Breast epithelium (tissue), 4 donors: ENCODE measurements around the gene ZNF835. TPM values are rescaled to one million over a fixed set of nuclear protein-coding genes. Genes with fewer than 3 reads are reported as not detected.
A peak's percentile ranks its signal among the peaks of the same experiment; 100 is the strongest.

Experiments used
- DNase-seq, 2 donors: peaks; one replicate each; pipeline ENCODE4 v3.0.0-alpha.2; 2019; ENCODE audit warnings: low spot score in 2 of 2
- H3K27ac ChIP-seq, 2 donors: fragments of 200-600 bp; sonication (generic) in 1 of 2; one replicate each; pipeline ENCODE4 v1.5.1; 2016 to 2019; ENCODE audit warnings: mild to moderate bottlenecking in 1 of 2
- H3K27me3 ChIP-seq, 2 donors: fragments of 200-600 bp; sonication (generic) in 1 of 2; one replicate each; pipeline versions ENCODE4 v1.5.1 to v1.6.0; 2017 to 2019; ENCODE audit warnings: control low read depth in 1 of 2, mild to moderate bottlenecking in 1 of 2
- H3K36me3 ChIP-seq: fragments of 200-600 bp; one replicate; pipeline ENCODE4 v1.5.1; 2019
- H3K4me1 ChIP-seq, 2 donors: fragments of 200-600 bp; sonication (generic); one replicate each; pipeline ENCODE4 v1.5.1; 2016 to 2019; ENCODE audit warnings: control low read depth in 1 of 2
- H3K4me3 ChIP-seq, 3 donors: fragments of 200-600 bp; sonication (generic); 1 replicate in 2 of 3; 2 replicates in 1 of 3; pipeline ENCODE4 v1.5.1; 2016 to 2019; ENCODE audit warnings: mild to moderate bottlenecking in 3 of 3, moderate library complexity in 2 of 3
- H3K9me3 ChIP-seq, 2 donors: fragments of 200-600 bp; sonication (generic) in 1 of 2; one replicate each; pipeline ENCODE4 v1.5.1; 2016 to 2019; ENCODE audit warnings: control low read depth in 1 of 2
- CTCF ChIP-seq, 3 donors: fragments of 450-650 bp; IDR thresholded peaks; one replicate each; pipeline ENCODE4 v1.5.1; 2016 to 2017; ENCODE audit warnings: antibody characterized with exemption in 3 of 3, mild to moderate bottlenecking in 3 of 3, moderate library complexity in 3 of 3
- POLR2A ChIP-seq: fragments of 450-650 bp; IDR thresholded peaks from one replicate; pipeline ENCODE4 v1.6.1; 2016; ENCODE audit warnings: antibody characterized with exemption, mild to moderate bottlenecking, moderate library complexity
- POLR2AphosphoS5 ChIP-seq, 3 donors: sonication (generic); formaldehyde crosslinking; IDR thresholded peaks; one replicate each; pipeline ENCODE4 v1.6.1; 2017; ENCODE audit warnings: antibody characterized with exemption in 3 of 3
- intact Hi-C: fragments of 100-400 bp; cut with DNase I; formaldehyde crosslinking; loops from one replicate; pipeline ENCODE4 v1.15.1; 2023; ENCODE audit warnings: low total_unique reads
- total RNA-seq, 3 donors: library from RNA; depleted of rRNA; stranded (reverse); fragments of >200 nt; gene quantifications; one replicate each; pipeline ENCODE4 v1.1.0, GENCODE V29; 2016

The ZNF835 gene
- total RNA-seq, 3 donors from 2014 or later = 3.6 to 8.0 (median 7.0) TPM

- TF ChIP-seq POLR2AphosphoS5 (IDR thresholded peaks at IDR 0.05) (no peak), POLR2A (no peak), CTCF (IDR thresholded peaks at IDR 0.05) (no peak)
- H3K36me3 ChIP-seq = peaks cover 6% of the 10 kb centered on the region
- intact Hi-C loops = no loop called here
- H3K4me3 ChIP-seq = no peak overlapping the region
- no peak for DNase-seq
- no peaks in the 10 kb centered on the region for H3K4me1 ChIP-seq
- H3K27ac ChIP-seq = no peak overlapping the region
- peaks cover 11 to 45% of the 10 kb centered on the region in 2 donors for H3K9me3 ChIP-seq
- no peaks in the 10 kb centered on the region for H3K27me3 ChIP-seq
Measured at GRCh38 chr19:56663931-56664500, 7.5 kb downstream of the ZNF835 start.

- Histone ChIP-seq H3K9me3 (peaks cover 11 to 31% of the 10 kb centered on the region in 2 donors), H3K36me3 (peaks cover 6% of the 10 kb centered on the region), H3K27me3 (no peaks in the 10 kb centered on the region), H3K27ac (no peak overlapping the region), H3K4me3 (no peak overlapping the region), H3K4me1 (no peaks in the 10 kb centered on the region)
- intact Hi-C loops = no loop called here
- TF ChIP-seq CTCF (IDR thresholded peaks at IDR 0.05) = no peak
- no peak for TF ChIP-seq POLR2AphosphoS5 (IDR thresholded peaks at IDR 0.05)
- no peak for TF ChIP-seq POLR2A
- DNase-seq = no peak
Measured at GRCh38 chr19:56661248-56661647, 10.3 kb downstream of the ZNF835 start.

GRCh38 chr19:56660381-56661107, 11.0 kb downstream of the ZNF835 start:
- no peak for TF ChIP-seq CTCF (IDR thresholded peaks at IDR 0.05)
- TF ChIP-seq POLR2AphosphoS5 (IDR thresholded peaks at IDR 0.05) = no peak
- TF ChIP-seq POLR2A = no peak
- Histone ChIP-seq H3K27me3 (no peaks in the 10 kb centered on the region), H3K27ac (no peak overlapping the region), H3K9me3 (peaks cover 11 to 30% of the 10 kb centered on the region in 2 donors), H3K4me1 (no peaks in the 10 kb centered on the region), H3K4me3 (peak overlapping the region in 1 of 3 donors; percentile 27), H3K36me3 (peaks cover 6% of the 10 kb centered on the region)
- no peak for DNase-seq
- intact Hi-C loops = no loop called here

- Histone ChIP-seq H3K27ac (no peak overlapping the region), H3K4me3 (no peak overlapping the region), H3K9me3 (peaks cover 12 to 14% of the 10 kb centered on the region in 2 donors), H3K4me1 (no peaks in the 10 kb centered on the region), H3K36me3 (no peaks in the 10 kb centered on the region), H3K27me3 (no peaks in the 10 kb centered on the region)
- no peak for TF ChIP-seq POLR2AphosphoS5 (IDR thresholded peaks at IDR 0.05)
- no peak for DNase-seq
- intact Hi-C loops = loop anchor here (10.0 kb wide), 1 partner anchor 1479 kb away; no protein-coding TSS in a partner anchor
Measured at GRCh38 chr19:56654151-56654550, 17.4 kb downstream of the ZNF835 start.

GRCh38 chr19:56643460-56643955, 28.0 kb downstream of the ZNF835 start:
- no peak overlapping the region for H3K27ac ChIP-seq
- no peaks in the 10 kb centered on the region for H3K36me3 ChIP-seq
- peaks cover 4 to 28% of the 10 kb centered on the region in 2 donors for H3K9me3 ChIP-seq
- TF ChIP-seq POLR2A (no peak), POLR2AphosphoS5 (IDR thresholded peaks at IDR 0.05) (no peak), CTCF (IDR thresholded peaks at IDR 0.05) (no peak)
- H3K4me1 ChIP-seq = no peaks in the 10 kb centered on the region
- H3K4me3 ChIP-seq = no peak overlapping the region
- intact Hi-C loops = no loop called here
- no peak for DNase-seq
- peaks cover 0 to 18% of the 10 kb centered on the region in 2 donors for H3K27me3 ChIP-seq
